WTC11 (cell line): ENCODE measurements around the gene ARMC2. TPM values are rescaled to one million over a fixed set of nuclear protein-coding genes. Genes with fewer than 3 reads are reported as not detected.

ENCODE experiments used
- ATAC-seq: fragments of 200-7000 bp; cut with Tn5 transposase; 2 replicates; pipeline ENCODE4 v1.10.0; 2021; ENCODE audit warnings: mild to moderate bottlenecking, moderate library complexity
- CTCF ChIA-PET: fragments of 300-600 bp; sonication (Branson Sonifier 250); formaldehyde crosslinking; loops from one replicate; lab custom pipeline; 2021; ENCODE audit warnings: antibody characterized with exemption; lab: Charles Lee
- POLR2A ChIA-PET: fragments of 350-600 bp; sonication (Branson Sonifier 250); formaldehyde crosslinking; loops from one replicate; lab custom pipeline; 2021; ENCODE audit warnings: antibody characterized with exemption; lab: Charles Lee
- DNase-seq: peaks from one replicate; pipeline ENCODE4 v3.0.0; 2021; ENCODE audit warnings: low spot score
- H3K27ac Mint-ChIP-seq: 2 replicates; pipeline ENCODE4 v1.8.0; 2021; ENCODE audit warnings: mixed read lengths
- H3K27me3 Mint-ChIP-seq: 2 replicates; pipeline ENCODE4 v1.8.0; 2021; ENCODE audit warnings: low read depth, mild to moderate bottlenecking, moderate library complexity, mixed read lengths
- H3K36me3 Mint-ChIP-seq: 2 replicates; pipeline ENCODE4 v1.8.0; 2021; ENCODE audit warnings: mixed read lengths
- H3K4me1 Mint-ChIP-seq: 2 replicates; pipeline ENCODE4 v1.8.0; 2022; ENCODE audit warnings: mixed read lengths
- H3K4me3 Mint-ChIP-seq: 2 replicates; pipeline ENCODE4 v1.8.0; 2021; ENCODE audit warnings: mild to moderate bottlenecking, moderate library complexity, mixed read lengths
- H3K9me3 Mint-ChIP-seq: 2 replicates; pipeline ENCODE4 v1.8.0; 2021; ENCODE audit warnings: mixed read lengths
- AFF4 ChIP-seq: sonication (generic); formaldehyde crosslinking; IDR thresholded peaks from 2 replicates; pipeline ENCODE4 v1.8.1; 2023; ENCODE audit warnings: mild to moderate bottlenecking, missing genetic modification reagents, borderline replicate concordance
- E2F5 ChIP-seq: sonication (generic); formaldehyde crosslinking; IDR thresholded peaks from 2 replicates; pipeline ENCODE4 v1.8.1; 2022; ENCODE audit warnings: mild to moderate bottlenecking, moderate library complexity, missing genetic modification reagents
- EMX1 ChIP-seq: fragments of 250-450 bp; sonication (Bioruptor Pico); IDR thresholded peaks from 2 replicates; pipeline ENCODE4 v1.8.0; 2021; ENCODE audit warnings: mild to moderate bottlenecking
- FOXP4 ChIP-seq: sonication (generic); formaldehyde crosslinking; IDR thresholded peaks from 2 replicates; pipeline ENCODE4 v1.8.0; 2022; ENCODE audit warnings: mild to moderate bottlenecking, missing genetic modification reagents
- GABPB1 ChIP-seq: sonication (generic); formaldehyde crosslinking; IDR thresholded peaks from 2 replicates; pipeline ENCODE4 v1.8.1; 2023; ENCODE audit warnings: mild to moderate bottlenecking, missing genetic modification reagents
- HMGXB4 ChIP-seq: sonication (generic); formaldehyde crosslinking; IDR thresholded peaks from 2 replicates; pipeline ENCODE4 v1.8.1; 2023; ENCODE audit warnings: mild to moderate bottlenecking, moderate library complexity, missing genetic modification reagents
- IRF1 ChIP-seq: sonication (generic); formaldehyde crosslinking; IDR thresholded peaks from 2 replicates; pipeline ENCODE4 v1.8.0; 2023; ENCODE audit warnings: missing genetic modification reagents
- MYBL2 ChIP-seq: sonication (generic); formaldehyde crosslinking; IDR thresholded peaks from 2 replicates; pipeline ENCODE4 v1.8.1; 2023; ENCODE audit warnings: mild to moderate bottlenecking, moderate library complexity, missing genetic modification reagents
- NFYB ChIP-seq: sonication (generic); formaldehyde crosslinking; conservative IDR thresholded peaks from 2 replicates; pipeline ENCODE4 v1.8.0; 2022; ENCODE audit warnings: low read depth, missing genetic modification reagents
- NR3C1 ChIP-seq: sonication (generic); formaldehyde crosslinking; conservative IDR thresholded peaks from 2 replicates; pipeline ENCODE4 v1.8.1; 2023; ENCODE audit warnings: low read depth, mild to moderate bottlenecking, missing genetic modification reagents
- RELA ChIP-seq: sonication (generic); formaldehyde crosslinking; IDR thresholded peaks from 2 replicates; pipeline ENCODE4 v1.8.1; 2022; ENCODE audit warnings: missing genetic modification reagents, mild to moderate bottlenecking, borderline replicate concordance
- TEAD4 ChIP-seq: sonication (generic); formaldehyde crosslinking; IDR thresholded peaks from 2 replicates; pipeline ENCODE4 v1.8.0; 2022; ENCODE audit warnings: mild to moderate bottlenecking, missing genetic modification reagents
- ZNF219 ChIP-seq: sonication (generic); formaldehyde crosslinking; IDR thresholded peaks from 2 replicates; pipeline ENCODE4 v1.8.0; 2023; ENCODE audit warnings: missing genetic modification reagents, mild to moderate bottlenecking, borderline replicate concordance
- ZNF281 ChIP-seq: sonication (generic); formaldehyde crosslinking; IDR thresholded peaks from 2 replicates; pipeline ENCODE4 v1.8.0; 2023; ENCODE audit warnings: mild to moderate bottlenecking, missing genetic modification reagents
- ZNF317 ChIP-seq: sonication (generic); formaldehyde crosslinking; IDR thresholded peaks from 2 replicates; pipeline ENCODE4 v1.8.1; 2023; ENCODE audit warnings: low read depth, mild to moderate bottlenecking, moderate library complexity, missing genetic modification reagents, borderline replicate concordance
- ZNF396 ChIP-seq: fragments of 250-450 bp; sonication (Bioruptor Pico); IDR thresholded peaks from 2 replicates; pipeline ENCODE4 v1.8.0; 2021; ENCODE audit warnings: mild to moderate bottlenecking, moderate library complexity, borderline replicate concordance
- ZSCAN18 ChIP-seq: fragments of 250-450 bp; sonication (Bioruptor Pico); IDR thresholded peaks from 2 replicates; pipeline ENCODE4 v2.1.2; 2022; ENCODE audit warnings: mild to moderate bottlenecking, moderate library complexity
- total RNA-seq: library from RNA; stranded (reverse); gene quantifications from 3 replicates; pipeline ENCODE4 v1.2.3, GENCODE V29; 2021

The ARMC2 gene
- total RNA-seq, 1 experiment from 2014 or later: 5.2 TPM

GRCh38 chr6:108927927-108928326 is 79.7 kb downstream of the ARMC2 start:
- peaks cover 5% of the 10 kb centered on the region for H3K9me3 Mint-ChIP-seq
- CTCF ChIA-PET: interaction anchor here (1.0 to 1.7 kb wide), 2 partner anchors 40 to 386 kb away, joined by 3 to 4 read pairs; no protein-coding TSS in a partner anchor
- H3K27me3 Mint-ChIP-seq: peaks cover 3% of the 10 kb centered on the region; the same call in 1 of the 2 replicates
- DNase-seq: no peak
- ATAC-seq: no peak
- no peak overlapping the region for H3K4me3 Mint-ChIP-seq
- POLR2A ChIA-PET: no interaction called here
- H3K36me3 Mint-ChIP-seq: no peaks in the 10 kb centered on the region
- peaks cover 35% of the 10 kb centered on the region for H3K4me1 Mint-ChIP-seq
- H3K27ac Mint-ChIP-seq: no peak overlapping the region
- no peak for TF ChIP-seq MYBL2 (CRISPR knock-in tag)
- TF ChIP-seq ZNF396 (CRISPR knock-in tag): no peak
- no peak for TF ChIP-seq ZSCAN18 (CRISPR knock-in tag)
- TF ChIP-seq FOXP4 (CRISPR knock-in tag): no peak
- TF ChIP-seq ZNF219 (CRISPR knock-in tag): no peak

GRCh38 chr6:108928650-108929049 is 80.4 kb downstream of the ARMC2 start:
- CTCF ChIA-PET: interaction anchor here (1.0 to 1.7 kb wide), 2 partner anchors 39 to 386 kb away, joined by 3 to 4 read pairs; no protein-coding TSS in a partner anchor
- H3K4me3 Mint-ChIP-seq: peak overlapping the region; percentile 6; the same call in 1 of the 2 replicates
- peaks cover 3% of the 10 kb centered on the region; the same call in 1 of the 2 replicates for H3K27me3 Mint-ChIP-seq
- no peak for DNase-seq
- H3K27ac Mint-ChIP-seq: no peak overlapping the region
- POLR2A ChIA-PET: no interaction called here
- no peaks in the 10 kb centered on the region for H3K36me3 Mint-ChIP-seq
- ATAC-seq: no peak
- peaks cover 33% of the 10 kb centered on the region for H3K4me1 Mint-ChIP-seq
- H3K9me3 Mint-ChIP-seq: peaks cover 5% of the 10 kb centered on the region
- TF ChIP-seq GABPB1 (CRISPR knock-in tag): no peak
- TF ChIP-seq ZSCAN18 (CRISPR knock-in tag): no peak
- TF ChIP-seq RELA (CRISPR knock-in tag): no peak
- no peak for TF ChIP-seq E2F5 (CRISPR knock-in tag)
- no peak for TF ChIP-seq NFYB
- TF ChIP-seq AFF4 (CRISPR knock-in tag): no peak
- no peak for TF ChIP-seq ZNF317 (CRISPR knock-in tag)
- TF ChIP-seq HMGXB4 (CRISPR knock-in tag): no peak
- TF ChIP-seq EMX1 (CRISPR knock-in tag): no peak
- TF ChIP-seq TEAD4 (CRISPR knock-in tag): no peak
- TF ChIP-seq IRF1: no peak
- no peak for TF ChIP-seq NR3C1 (CRISPR knock-in tag)
- TF ChIP-seq ZNF219 (CRISPR knock-in tag): no peak
- no peak for TF ChIP-seq ZNF281 (CRISPR knock-in tag)
